ENCODE measurements around the gene AP5Z1. TPM values are rescaled to one million over a fixed set of nuclear protein-coding genes. Genes with fewer than 3 reads are reported as not detected.

AP5Z1 gene
- total and polyA plus RNA-seq, 2 donors (not counting 1 experiment from before 2014, with no cell fraction given): 99.7 to 113 TPM

DNA sequence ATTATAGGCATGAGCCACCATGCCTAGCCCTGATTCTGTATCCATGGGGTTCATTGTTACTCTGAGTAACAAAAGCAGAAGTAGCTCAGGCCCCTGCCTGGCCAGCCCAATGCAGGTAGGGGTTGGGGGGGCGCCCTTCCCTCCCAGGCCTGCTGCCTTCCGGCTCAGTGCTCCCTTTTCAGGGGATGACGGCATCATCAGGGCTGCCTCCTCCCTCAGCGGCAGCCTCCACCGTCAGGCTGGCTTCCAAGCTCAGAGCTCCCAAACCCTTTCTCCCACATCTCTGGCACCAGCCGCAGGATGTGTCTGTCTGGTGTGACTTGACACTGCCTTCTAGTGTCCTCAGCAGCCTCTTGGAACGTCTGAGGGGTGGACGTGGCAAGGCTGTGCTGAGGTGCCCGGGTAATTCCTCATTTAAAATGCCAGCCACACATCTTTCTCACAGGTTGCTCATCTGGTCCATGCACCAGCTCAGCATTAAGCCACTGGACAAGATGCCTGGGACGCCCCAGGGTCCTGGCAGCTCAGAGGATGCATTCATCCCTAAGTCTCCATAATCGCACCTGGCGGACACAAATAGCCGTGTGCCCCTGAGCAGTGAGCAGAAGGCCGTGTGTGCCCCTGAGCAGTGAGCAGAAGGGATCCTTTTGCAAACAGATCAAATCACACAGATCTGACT is 48.2 kb downstream of the AP5Z1 start:
- ATAC-seq (ENCODE audit: low read depth): no peak
- Histone ChIP-seq H3K36me3 (replicated peaks in 1 of 2; ENCODE audit: control extremely low read depth in 1 of 2, control insufficient read depth in 1 of 2, extremely low read depth in 1 of 2, insufficient read depth in 2 of 2, low read length in 1 of 2) (no peaks in the 10 kb centered on the region), H3K4me1 (ENCODE audit: control insufficient read depth in 2 of 2, insufficient read depth in 2 of 2, low read length in 2 of 2) (no peaks in the 10 kb centered on the region), H3K9ac (ENCODE audit: low read length) (no peak overlapping the region), H3K79me2 (ENCODE audit: control insufficient read depth, insufficient read depth, low read length) (no peaks in the 10 kb centered on the region), H3K27me3 (replicated peaks in 1 of 4; ENCODE audit: control extremely low read depth in 1 of 4, control insufficient read depth in 3 of 4, insufficient read depth in 4 of 4, low read length in 3 of 4) (peaks cover 0 to 3% (median 0%) of the 10 kb centered on the region in 4 experiments), H4K20me1 (ENCODE audit: control insufficient read depth, insufficient read depth, low read length, poor library complexity, severe bottlenecking) (no peaks in the 10 kb centered on the region), H3K9me3 (ENCODE audit: control extremely low read depth in 1 of 3, control insufficient read depth in 2 of 3, insufficient read depth in 1 of 3, low read length in 2 of 3) (no peaks in the 10 kb centered on the region), H3K27ac (ENCODE audit: low read length in 2 of 2) (no peak overlapping the region), H2AFZ (ENCODE audit: insufficient read depth, low read depth, low read length, poor library complexity, severe bottlenecking) (no peak overlapping the region), H3K4me3 (ENCODE audit: control extremely low read depth in 1 of 5, extremely low read depth in 1 of 5, insufficient read depth in 1 of 5, low read depth in 2 of 5, low read length in 4 of 5) (no peak overlapping the region), H3K4me2 (replicated peaks; ENCODE audit: low read depth, low read length, poor library complexity, severe bottlenecking) (no peak overlapping the region)
- ChIA-PET CTCF (no interaction called here), POLR2A (no interaction called here)
- TF ChIP-seq, protein P1, sequence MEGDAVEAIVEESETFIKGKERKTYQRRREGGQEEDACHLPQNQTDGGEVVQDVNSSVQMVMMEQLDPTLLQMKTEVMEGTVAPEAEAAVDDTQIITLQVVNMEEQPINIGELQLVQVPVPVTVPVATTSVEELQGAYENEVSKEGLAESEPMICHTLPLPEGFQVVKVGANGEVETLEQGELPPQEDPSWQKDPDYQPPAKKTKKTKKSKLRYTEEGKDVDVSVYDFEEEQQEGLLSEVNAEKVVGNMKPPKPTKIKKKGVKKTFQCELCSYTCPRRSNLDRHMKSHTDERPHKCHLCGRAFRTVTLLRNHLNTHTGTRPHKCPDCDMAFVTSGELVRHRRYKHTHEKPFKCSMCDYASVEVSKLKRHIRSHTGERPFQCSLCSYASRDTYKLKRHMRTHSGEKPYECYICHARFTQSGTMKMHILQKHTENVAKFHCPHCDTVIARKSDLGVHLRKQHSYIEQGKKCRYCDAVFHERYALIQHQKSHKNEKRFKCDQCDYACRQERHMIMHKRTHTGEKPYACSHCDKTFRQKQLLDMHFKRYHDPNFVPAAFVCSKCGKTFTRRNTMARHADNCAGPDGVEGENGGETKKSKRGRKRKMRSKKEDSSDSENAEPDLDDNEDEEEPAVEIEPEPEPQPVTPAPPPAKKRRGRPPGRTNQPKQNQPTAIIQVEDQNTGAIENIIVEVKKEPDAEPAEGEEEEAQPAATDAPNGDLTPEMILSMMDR (IDR thresholded peaks at IDR 0.05): no peak
- TF ChIP-seq EZH2 (IDR thresholded peaks at IDR 0.05; ENCODE audit: borderline replicate concordance, insufficient read depth, low read depth, low read length, poor library complexity, severe bottlenecking): no peak
- intact Hi-C loops (cut with micrococcal nuclease): no loop called here
- Mint-ChIP-seq H3K4me3 (no peak overlapping the region), H3K9me3 (ENCODE audit: insufficient read depth) (no peaks in the 10 kb centered on the region), H3K4me1 (no peaks in the 10 kb centered on the region), H3K27me3 (peaks cover 16% of the 10 kb centered on the region), H3K27ac (no peak overlapping the region)
- DNase-seq: peak; percentile 1
- 54% methylated on average over 12 of the region's 14 CpGs for WGBS (ENCODE audit: insufficient coverage)

DNA sequence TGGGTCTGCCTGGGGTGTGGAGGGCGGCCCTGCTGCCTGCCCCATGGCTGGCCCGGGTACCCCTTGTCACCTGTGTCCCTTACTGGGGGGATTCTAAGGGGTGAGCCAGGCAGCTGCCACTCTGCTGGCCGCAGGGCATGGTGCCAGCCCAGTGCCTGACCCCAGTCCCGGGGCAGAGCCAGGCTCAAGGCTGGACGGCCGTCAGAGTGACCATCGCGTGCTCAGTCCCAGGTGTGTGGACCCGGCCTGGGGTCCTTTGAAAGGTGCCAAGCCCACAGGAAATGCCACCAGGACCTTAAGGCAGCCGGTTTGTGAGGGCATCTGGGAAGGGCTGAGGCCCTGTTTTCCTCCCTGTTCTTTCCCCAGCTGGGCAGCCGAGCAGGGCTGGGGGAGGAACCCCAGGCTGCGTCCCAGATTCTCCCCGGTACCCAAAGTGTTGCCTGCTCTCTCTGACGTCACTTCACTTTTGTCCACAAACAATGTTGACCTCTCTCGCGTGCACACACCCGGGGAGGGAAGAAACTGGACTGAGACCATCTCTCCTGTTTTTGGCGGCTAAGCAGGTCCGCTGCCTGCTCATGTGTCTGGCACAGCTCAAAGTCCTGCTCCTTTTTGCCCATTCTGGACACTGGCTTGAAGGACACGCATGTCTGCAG is 48.8 kb downstream of the AP5Z1 start:
- peaks cover 16% of the 10 kb centered on the region for H3K27me3 Mint-ChIP-seq
- H3K27ac ChIP-seq (ENCODE audit: low read length in 2 of 2): no peak overlapping the region
- H2AFZ ChIP-seq (ENCODE audit: insufficient read depth, low read depth, low read length, poor library complexity, severe bottlenecking): no peak overlapping the region
- H3K4me3 Mint-ChIP-seq: no peak overlapping the region
- H4K20me1 ChIP-seq (ENCODE audit: control insufficient read depth, insufficient read depth, low read length, poor library complexity, severe bottlenecking): no peaks in the 10 kb centered on the region
- no peak overlapping the region for H3K4me2 ChIP-seq (replicated peaks; ENCODE audit: low read depth, low read length, poor library complexity, severe bottlenecking)
- no peak overlapping the region for H3K27ac Mint-ChIP-seq
- ChIA-PET CTCF (no interaction called here), POLR2A (no interaction called here)
- no peak overlapping the region for H3K4me3 ChIP-seq (ENCODE audit: control extremely low read depth in 1 of 5, extremely low read depth in 1 of 5, insufficient read depth in 1 of 5, low read depth in 2 of 5, low read length in 4 of 5)
- 92% methylated on average over 20 of the region's 20 CpGs for WGBS (ENCODE audit: insufficient coverage)
- no peaks in the 10 kb centered on the region for H3K9me3 Mint-ChIP-seq (ENCODE audit: insufficient read depth)
- no peaks in the 10 kb centered on the region for H3K4me1 ChIP-seq (ENCODE audit: control insufficient read depth in 2 of 2, insufficient read depth in 2 of 2, low read length in 2 of 2)
- no peaks in the 10 kb centered on the region for H3K79me2 ChIP-seq (ENCODE audit: control insufficient read depth, insufficient read depth, low read length)
- TF ChIP-seq, protein P1 (IDR thresholded peaks at IDR 0.05): no peak
- peaks cover 0 to 6% (median 0%) of the 10 kb centered on the region in 3 donors for H3K9me3 ChIP-seq (ENCODE audit: control extremely low read depth in 1 of 3, control insufficient read depth in 2 of 3, insufficient read depth in 1 of 3, low read length in 2 of 3)
- H3K4me1 Mint-ChIP-seq: no peaks in the 10 kb centered on the region
- H3K27me3 ChIP-seq (replicated peaks in 1 of 4; ENCODE audit: control extremely low read depth in 1 of 4, control insufficient read depth in 3 of 4, insufficient read depth in 4 of 4, low read length in 3 of 4): peaks cover 0 to 3% (median 0%) of the 10 kb centered on the region in 4 experiments
- no peak overlapping the region for H3K9ac ChIP-seq (ENCODE audit: low read length)
- no peak for ATAC-seq (ENCODE audit: low read depth)
- no peaks in the 10 kb centered on the region for H3K36me3 ChIP-seq (replicated peaks in 1 of 2; ENCODE audit: control extremely low read depth in 1 of 2, control insufficient read depth in 1 of 2, extremely low read depth in 1 of 2, insufficient read depth in 2 of 2, low read length in 1 of 2)
- intact Hi-C loops (cut with micrococcal nuclease): no loop called here
- peak; percentile 2 for DNase-seq

Data from B cell (primary cell).